ENCODE measurements around the gene PLEKHO2.

The PLEKHO2 gene

DNA sequence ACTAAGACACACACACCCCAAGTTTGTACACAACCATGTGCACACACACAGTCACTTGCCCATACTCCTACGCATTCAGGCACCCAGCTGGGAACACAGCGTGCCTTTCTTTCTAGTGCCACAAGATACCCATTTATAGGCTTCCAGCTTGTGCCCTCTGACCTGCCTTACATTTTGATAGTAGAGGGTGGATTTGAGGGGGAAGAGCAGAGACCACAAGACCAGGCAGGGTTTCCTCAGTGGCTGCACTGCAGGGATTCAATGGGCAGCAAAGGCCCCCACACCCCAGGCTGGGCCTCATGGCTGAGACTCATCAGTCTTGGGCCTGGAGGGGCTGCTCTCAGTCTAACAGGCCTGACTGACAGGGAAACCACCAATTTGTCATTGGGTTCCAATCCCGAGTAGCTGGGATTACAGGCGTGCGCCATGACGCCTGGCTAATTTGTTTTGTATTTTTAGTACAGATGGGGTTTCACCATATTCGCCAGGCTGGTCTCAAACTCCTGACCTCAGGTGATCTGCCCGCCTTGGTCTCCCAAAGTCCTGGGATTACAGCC lies 51.2 kb downstream of the PLEKHO2 start:
- DNase-seq (ENCODE audit: low read depth) = no peak

- peak; percentile 89 for DNase-seq (ENCODE audit: low read depth)
Measured at GRCh38 chr15:64893481-64894394, 52.0 kb downstream of the PLEKHO2 start.

- no peak for DNase-seq (ENCODE audit: low read depth)
Measured at GRCh38 chr15:64894395-64895056, 52.8 kb downstream of the PLEKHO2 start.

GRCh38 chr15:64895285-64896065 lies 53.8 kb downstream of the PLEKHO2 start:
- DNase-seq (ENCODE audit: low read depth) = no peak

DNA sequence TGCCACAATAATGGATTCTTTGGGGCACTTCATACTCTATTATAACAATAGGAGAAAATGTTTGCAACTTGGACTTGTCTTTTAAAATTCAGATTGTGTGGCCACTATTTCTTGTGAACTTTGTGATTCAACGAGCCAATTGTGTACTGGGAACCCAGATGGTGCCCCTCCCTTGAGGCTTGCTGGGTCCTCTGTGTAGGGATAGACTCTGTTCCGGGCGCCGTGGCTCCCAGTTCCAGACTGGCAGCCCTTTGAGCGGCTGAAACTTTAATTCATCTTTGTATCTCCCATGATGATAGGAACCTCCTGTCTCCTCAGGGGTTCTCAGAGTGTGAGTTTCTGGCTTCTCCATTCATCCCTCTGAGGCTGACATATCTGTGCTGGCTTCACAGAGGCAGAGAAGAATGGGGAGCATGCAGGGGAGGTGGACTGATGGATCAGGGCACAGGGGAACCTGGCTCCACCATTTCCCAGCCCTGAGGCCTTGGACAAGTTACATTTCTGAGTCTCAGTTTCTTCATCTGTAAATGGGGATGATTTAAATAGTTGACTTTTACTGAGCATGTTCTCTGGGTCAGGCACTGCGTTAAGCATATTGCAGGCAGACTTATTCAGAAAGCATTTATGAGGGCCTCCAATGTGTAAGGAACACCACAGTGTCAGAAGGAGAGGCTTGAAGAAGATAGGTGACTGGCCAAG lies 54.8 kb downstream of the PLEKHO2 start:
- DNase-seq (ENCODE audit: low read depth) = no peak

GRCh38 chr15:64897345-64897985 lies 55.8 kb downstream of the PLEKHO2 start:
- DNase-seq (ENCODE audit: low read depth) = no peak

GRCh38 chr15:64898406-64898805 lies 56.7 kb downstream of the PLEKHO2 start:
- no peak for DNase-seq (ENCODE audit: low read depth)

DNA sequence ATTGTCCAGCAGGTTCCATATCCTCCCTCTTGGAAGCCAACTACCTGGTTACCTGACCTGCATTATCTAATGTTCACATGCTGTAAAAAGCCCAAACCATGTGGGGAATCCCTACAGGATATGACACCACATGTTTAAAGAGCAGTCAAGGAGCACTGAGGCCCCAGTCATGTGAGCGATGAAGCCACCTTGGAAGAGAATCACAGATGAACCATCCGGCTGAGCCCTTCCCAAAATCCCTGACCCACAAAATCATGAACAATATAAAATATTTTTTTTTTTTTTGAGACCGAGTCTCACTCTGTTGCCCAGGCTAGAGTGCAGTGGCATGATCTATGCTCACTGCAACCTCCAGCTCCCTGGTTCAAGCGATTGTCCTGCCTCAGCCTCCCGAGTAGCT lies 59.4 kb downstream of the PLEKHO2 start:
- no peak for DNase-seq (ENCODE audit: low read depth)

GRCh38 chr15:64901914-64902313 lies 60.2 kb downstream of the PLEKHO2 start:
- no peak for DNase-seq (ENCODE audit: low read depth)

DNA sequence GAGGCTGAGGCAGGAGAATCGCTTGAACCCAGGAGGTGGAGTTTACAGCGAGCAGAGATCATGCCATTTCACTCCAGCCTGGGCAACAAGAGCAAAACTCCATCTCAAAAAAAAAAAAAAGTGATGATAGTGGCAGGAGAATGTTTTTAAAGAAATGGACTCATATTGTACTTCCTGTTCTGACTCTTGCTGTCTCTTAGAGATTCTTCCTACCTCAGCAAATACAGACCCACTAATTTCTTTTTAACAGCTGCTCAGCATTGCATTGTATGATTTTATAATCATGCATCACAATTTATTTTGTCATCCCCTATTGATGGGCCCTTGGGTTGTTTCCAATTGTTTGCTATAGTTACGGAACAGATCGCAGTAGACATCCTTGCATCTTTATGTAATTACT lies 61.1 kb downstream of the PLEKHO2 start:
- DNase-seq (ENCODE audit: low read depth) = no peak

GRCh38 chr15:64903326-64903950 lies 61.7 kb downstream of the PLEKHO2 start:
- no peak for DNase-seq (ENCODE audit: low read depth)

- no peak for DNase-seq (ENCODE audit: low read depth)
Measured at GRCh38 chr15:64904189-64904588, 62.5 kb downstream of the PLEKHO2 start.

DNA sequence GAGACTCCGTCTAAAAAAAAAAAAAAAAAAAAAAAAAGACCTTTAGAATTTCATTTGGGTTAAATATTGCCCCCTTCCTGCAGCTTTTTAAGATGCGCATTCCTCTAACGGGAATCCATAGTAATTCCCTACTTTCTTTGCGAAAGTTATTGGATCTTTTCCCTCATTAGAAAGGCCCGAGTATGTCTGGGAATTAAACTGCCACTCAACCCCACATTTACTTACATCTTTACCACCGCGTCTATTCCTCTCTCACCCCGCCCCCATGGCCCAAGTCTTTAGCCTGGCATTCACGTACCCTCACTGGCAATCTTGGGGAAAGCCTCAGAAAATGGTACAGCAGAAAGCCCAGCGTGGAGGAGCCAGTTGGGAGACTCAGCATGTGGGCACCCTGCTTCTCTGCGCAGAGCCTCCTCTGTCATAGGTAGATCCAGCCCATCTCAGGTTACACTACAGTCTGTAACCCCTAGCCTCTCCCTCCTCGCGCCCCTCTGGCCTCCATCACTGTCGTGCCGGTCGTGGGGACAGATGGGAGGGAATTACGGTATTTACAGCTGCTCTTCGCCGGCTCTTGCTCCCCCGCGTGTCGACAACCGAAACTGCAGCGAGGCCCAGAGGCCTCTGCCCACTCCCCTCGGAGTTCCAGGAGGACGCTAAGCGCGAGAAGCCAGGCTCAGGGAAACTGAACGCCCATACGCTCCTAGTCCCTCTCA lies 63.6 kb downstream of the PLEKHO2 start:
- DNase-seq (ENCODE audit: low read depth) = peak; percentile 63

- DNase-seq (ENCODE audit: low read depth) = no peak
Measured at GRCh38 chr15:64905941-64906340, 64.2 kb downstream of the PLEKHO2 start.

DNA sequence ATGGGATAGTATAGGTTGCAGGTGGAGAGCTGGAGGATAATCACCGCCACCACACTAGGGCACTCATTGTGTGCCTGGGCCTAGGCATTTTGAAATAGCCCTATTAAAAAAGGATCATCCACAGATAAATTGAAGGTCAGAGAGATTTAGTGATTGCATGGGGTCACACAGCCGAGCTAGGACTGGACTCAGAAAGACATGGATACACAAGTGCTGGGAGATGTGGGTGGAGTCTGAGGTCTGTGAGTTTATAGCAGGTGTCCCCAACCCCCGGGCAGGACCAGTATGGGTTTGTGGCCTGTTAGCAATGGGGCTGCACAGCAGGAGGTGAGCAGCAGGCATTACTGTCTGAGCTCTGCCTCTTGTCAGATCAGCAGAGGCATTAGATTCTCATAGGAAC lies 64.7 kb downstream of the PLEKHO2 start:
- DNase-seq (ENCODE audit: low read depth) = no peak

DNA sequence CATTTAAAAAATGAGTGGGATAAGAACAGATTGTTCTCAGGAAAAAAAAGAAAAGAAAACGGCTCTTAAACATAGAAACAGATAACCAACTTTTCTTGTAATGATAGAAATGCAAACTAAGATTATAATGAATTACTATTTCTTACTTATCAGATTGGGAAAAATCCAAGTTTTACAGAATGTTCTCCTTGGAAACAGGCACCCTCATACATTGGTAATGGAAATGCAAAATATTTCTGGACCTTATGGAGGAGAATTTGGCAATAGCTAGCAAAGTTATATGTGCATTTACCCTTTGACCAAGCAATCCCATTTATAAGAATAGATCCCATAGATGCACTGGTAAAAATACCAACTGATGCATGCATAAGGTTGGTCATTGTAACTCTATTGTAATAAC lies 66.3 kb downstream of the PLEKHO2 start:
- DNase-seq (ENCODE audit: low read depth) = no peak

- no peak for DNase-seq (ENCODE audit: low read depth)
Measured at GRCh38 chr15:64909546-64909945, 67.8 kb downstream of the PLEKHO2 start.

DNA sequence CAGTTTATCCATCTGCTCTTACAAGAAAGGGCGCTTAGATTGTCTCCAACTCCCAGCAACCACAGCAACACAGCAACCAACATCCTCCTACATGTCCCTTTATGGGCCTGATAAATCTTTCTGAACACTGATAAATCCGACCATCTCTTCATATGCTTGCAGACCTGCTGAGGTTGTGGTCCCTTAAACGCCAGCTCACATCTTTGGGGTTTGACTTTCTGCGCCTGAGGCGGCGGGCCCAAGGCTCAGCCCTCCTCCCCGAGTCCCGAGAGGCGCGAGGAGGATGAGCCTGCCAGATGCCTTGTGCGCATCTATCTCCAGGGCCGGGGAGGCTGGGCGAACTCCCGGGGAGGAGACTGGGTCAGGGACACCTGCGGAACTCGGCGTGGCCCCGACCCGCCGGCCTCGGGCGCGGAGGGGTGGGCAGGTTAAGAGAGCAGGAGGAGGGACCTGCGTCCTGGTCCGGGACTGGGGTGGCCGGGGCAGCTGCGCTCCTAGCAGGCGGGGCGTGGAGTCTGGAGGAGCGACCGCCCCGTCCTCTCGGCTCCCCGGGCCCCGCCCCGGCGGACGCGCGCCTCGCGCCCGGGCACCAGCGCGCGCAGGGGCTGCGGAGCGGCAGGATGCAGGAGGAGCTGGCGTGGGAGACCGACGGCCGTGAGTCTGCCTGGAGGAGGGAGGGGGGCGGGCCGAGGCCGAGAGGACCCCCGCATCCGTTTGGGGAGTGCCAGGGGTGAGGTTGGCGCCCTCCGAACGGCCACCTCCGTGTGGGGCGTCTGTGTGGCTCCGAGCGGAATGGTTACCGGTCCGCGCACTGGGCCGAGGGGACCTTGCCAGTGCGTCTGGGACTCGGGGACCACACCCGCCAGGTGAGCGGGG lies 69.8 kb downstream of the PLEKHO2 start, which contains the start of gene ANKDD1A:
ANKDD1A (plus strand) TSS at position 592 of the 876 bp plus-strand sequence; CDS start at position 621, 29 bp downstream.
- peak; percentile 18 for DNase-seq (ENCODE audit: low read depth)

Measured in stimulated activated CD8-positive, alpha-beta memory T cell treated with anti-CD3 and anti-CD28 coated beads, Interleukin-7, amount 100 ng/mL, for 24 hours (primary cell).